GM19324 (cell line): ENCODE data around the gene CX3CL1.
"Not testable (repeated sequence)": the region's sequence is repeated elsewhere in the genome, so short reads cannot be mapped to it uniquely, and the experiment has no call there.

Source experiments
- ATAC-seq: cut with Tn5 transposase; IDR thresholded peaks from one replicate; pipeline ENCODE4 v1.9.1; 2021; ENCODE audit warnings: mild to moderate bottlenecking, moderate library complexity; ENCODE audit not compliant: unreplicated experiment, low FRiP score

Gene CX3CL1

GRCh38 chr16:57381791-57382534 lies 9.7 kb downstream of the CX3CL1 start:
- ATAC-seq, result no peak

GRCh38 chr16:57382535-57383275 lies 10.4 kb downstream of the CX3CL1 start:
- ATAC-seq, result no peak

- ATAC-seq, result no peak
Measured at GRCh38 chr16:57383276-57384247, 11.3 kb downstream of the CX3CL1 start.

GRCh38 chr16:57384248-57385070 lies 12.2 kb downstream of the CX3CL1 start:
- ATAC-seq, result no peak

GRCh38 chr16:57385083-57385482 lies 12.8 kb downstream of the CX3CL1 start:
- ATAC-seq, result no peak

- no peak for ATAC-seq
Measured at GRCh38 chr16:57386381-57386951, 14.2 kb downstream of the CX3CL1 start.

GRCh38 chr16:57387598-57388354 lies 15.5 kb downstream of the CX3CL1 start:
- no peak for ATAC-seq

GRCh38 chr16:57388359-57389086 lies 16.2 kb downstream of the CX3CL1 start:
- no peak for ATAC-seq

- ATAC-seq, result no peak
Measured at GRCh38 chr16:57389087-57389468, 16.8 kb downstream of the CX3CL1 start.

- no peak for ATAC-seq
Measured at GRCh38 chr16:57390636-57391295, 18.5 kb downstream of the CX3CL1 start.

GRCh38 chr16:57391300-57391699 lies 19.0 kb downstream of the CX3CL1 start:
- no peak for ATAC-seq

GRCh38 chr16:57391708-57392107 lies 19.4 kb downstream of the CX3CL1 start:
- ATAC-seq, result no peak

- no peak for ATAC-seq
Measured at GRCh38 chr16:57392694-57393093, 20.4 kb downstream of the CX3CL1 start.

- no peak for ATAC-seq
Measured at GRCh38 chr16:57394444-57394843, 22.2 kb downstream of the CX3CL1 start.

GRCh38 chr16:57395026-57395425 lies 22.7 kb downstream of the CX3CL1 start:
- ATAC-seq, result no peak

GRCh38 chr16:57396786-57397185 lies 24.5 kb downstream of the CX3CL1 start:
- no peak for ATAC-seq

GRCh38 chr16:57397493-57397892 lies 25.2 kb downstream of the CX3CL1 start:
- not testable (repeated sequence) for ATAC-seq
